Heart right ventricle (tissue), 16 donors: ENCODE results near the gene NR5A2. TPM values are rescaled to one million over a fixed set of nuclear protein-coding genes. Genes with fewer than 3 reads are reported as not detected.

Experiments used
- ATAC-seq, 8 donors: fragments of 200-7000 bp; cut with Tn5 transposase; one replicate each; pipeline ENCODE4 v1.9.1; 2020; ENCODE audit warnings: mild to moderate bottlenecking in 8 of 8, moderate library complexity in 8 of 8, moderate number of reproducible peaks in 1 of 8
- DNase-seq, 2 donors: peaks; one replicate each; pipeline ENCODE4 v3.0.0-alpha.2; 2020
- H3K27ac ChIP-seq, 10 donors: fragments of 200-600 bp; sonication (generic) in 2 of 10; one replicate each; pipeline versions ENCODE4 v1.5.0 to v1.8.0; 2020 to 2022; ENCODE audit warnings: mild to moderate bottlenecking in 3 of 10
- H3K27me3 ChIP-seq, 7 donors: fragments of 200-600 bp; one replicate each; pipeline ENCODE4 v1.8.0; 2021 to 2022; ENCODE audit warnings: mild to moderate bottlenecking in 2 of 7
- H3K36me3 ChIP-seq, 9 donors: fragments of 200-600 bp; sonication (generic) in 1 of 9; one replicate each; pipeline versions ENCODE4 v1.5.0 to v1.8.0; 2020 to 2022; ENCODE audit warnings: mild to moderate bottlenecking in 2 of 9
- H3K4me1 ChIP-seq, 9 donors: fragments of 200-600 bp; sonication (generic) in 1 of 9; one replicate each; pipeline versions ENCODE4 v1.5.0 to v1.8.0; 2020 to 2022; ENCODE audit warnings: mild to moderate bottlenecking in 4 of 9
- H3K4me3 ChIP-seq, 10 donors: fragments of 200-600 bp; sonication (generic) in 2 of 10; one replicate each; pipeline versions ENCODE4 v1.5.0 to v1.8.0; 2020 to 2022; ENCODE audit warnings: mild to moderate bottlenecking in 7 of 10, moderate library complexity in 2 of 10
- H3K9me3 ChIP-seq, 11 donors: fragments of 200-600 bp in 10 of 11; sonication (generic) in 2 of 11; one replicate each; pipeline versions ENCODE4 v1.5.0 to v1.8.0; 2013 to 2022; ENCODE audit warnings: mild to moderate bottlenecking in 2 of 11, control low read depth in 1 of 11, moderate library complexity in 1 of 11
- CTCF ChIP-seq, 9 donors: fragments of 200-600 bp; sonication (generic) in 2 of 9; IDR thresholded peaks; one replicate each; pipeline versions ENCODE4 v1.5.0 to v1.8.0; 2021 to 2022; ENCODE audit warnings: antibody characterized with exemption in 9 of 9, mild to moderate bottlenecking in 5 of 9, moderate library complexity in 1 of 9
- WGBS, 2 donors: extraction: QIAGEN DNeasy Blood & Tissue Kit; methylation state at CpG; one replicate each; pipeline ENCODE4 v1.1.7; 2013; ENCODE audit warnings: inconsistent platforms in 1 of 2; 5-methylcytosine and 5-hydroxymethylcytosine counted together
- intact Hi-C, 10 donors: fragments of 100-400 bp; cut with DNase I; formaldehyde crosslinking; loops; one replicate each; pipeline versions ENCODE4 v1.11.1 to v1.14.2; 2022
- polyA plus RNA-seq, 2 donors: library from polyadenylated mRNA; stranded (reverse); fragments of 200-250 nt; gene quantifications; one replicate each; pipeline ENCODE4 v1.2.3, GENCODE V29; 2013
- total RNA-seq, 10 donors: library from RNA; stranded (reverse); fragmentation: NEBNext Ultra II Directional in 3 of 10; extraction: Animal tissue kit (Norgen Biotek cat#: 25700) in 3 of 10; gene quantifications; one replicate each; pipeline versions ENCODE4 v1.2.1 to v1.2.4, GENCODE V29; 2021 to 2023
- donor health status: Arrhythmogenic right ventricular cardiomyopathy.
- donor health status: ischemic (EF 13 %, LVEDD 7.1; RV severe dilation, severe dysfunction).
- donor health status: healthy with polysubstance abuse.
- donor health status: DM: no; HTN: yes; CAD: no.
- donor health status: DM: no; HTN: no; CAD: no.
- donor health status: ischemic (EF 25% LVEDD 6.9; RV normal size, moderate dysfunction).
- donor health status: ischemic (EF 25% LVEDD 5.7; RV mildly dilated, moderate dysfunction).
- donor health status: healthy.
- donor health status: DM: yes; HTN: yes; CAD: no.
- donor health status: Ischemic cardiomyopathy.
- donor health status: ischemic (EF 35%, LVEDD 5.7; RV mildly dilated, moderate dysfunction).
- donor health status: nonischemic (EF 11% LVEDD 7.7; RV severe dilation, severe dysfunction).
- donor health status: DM: yes; HTN: yes; CAD: no.
- donor health status: PGD.
- donor health status: ischemic (EF 29% LVEDD 5.4; RV normal size, mild dysfunction).
- donor health status: nonischemic (EF 23%, LVEDD 6.1; RV moderate dilation, normal function).

Gene NR5A2
- total and polyA plus RNA-seq, 12 donors, result 0.52 to 1.9 (median 1.3) TPM

- no peaks in the 10 kb centered on the region for H3K36me3 ChIP-seq
- DNase-seq, result no peak
- no peak overlapping the region for H3K4me3 ChIP-seq
- no peak for ATAC-seq
- H3K9me3 ChIP-seq, result no peaks in the 10 kb centered on the region
- no peak for TF ChIP-seq CTCF (IDR thresholded peaks at IDR 0.05)
- 38 to 46% methylated on average over 23 of the region's 23 CpGs for WGBS, 2 donors
- intact Hi-C loops, result loop anchor here in 2 of 10 donors (10.0 kb wide), 2 partner anchors 211 to 349 kb away; no protein-coding TSS in a partner anchor
- H3K27ac ChIP-seq, result no peak overlapping the region
- peaks cover 0 to 34% (median 21%) of the 10 kb centered on the region in 9 donors for H3K4me1 ChIP-seq
- peaks cover 10 to 100% (median 94%) of the 10 kb centered on the region in 7 donors for H3K27me3 ChIP-seq
Measured at GRCh38 chr1:200033511-200034261, 6.2 kb downstream of the NR5A2 start.

- DNase-seq (no peak), ATAC-seq (no peak)
- no peak for TF ChIP-seq CTCF (IDR thresholded peaks at IDR 0.05)
- peaks cover 10 to 100% (median 94%) of the 10 kb centered on the region in 7 donors for H3K27me3 ChIP-seq
- peaks cover 0 to 37% (median 26%) of the 10 kb centered on the region in 9 donors for H3K4me1 ChIP-seq
- intact Hi-C loops, result loop anchor here in 2 of 10 donors (10.0 kb wide), 2 partner anchors 211 to 349 kb away; no protein-coding TSS in a partner anchor
- no peaks in the 10 kb centered on the region for H3K36me3 ChIP-seq
- no peaks in the 10 kb centered on the region for H3K9me3 ChIP-seq
- WGBS, 2 donors, result 17 to 35% methylated on average over 7 of the region's 7 CpGs
- no peak overlapping the region for H3K4me3 ChIP-seq
- no peak overlapping the region for H3K27ac ChIP-seq
Measured at GRCh38 chr1:200034262-200034557, 6.7 kb downstream of the NR5A2 start.

GRCh38 chr1:200034761-200035396, 7.4 kb downstream of the NR5A2 start:
- intact Hi-C loops, result loop anchor here in 2 of 10 donors (10.0 kb wide), 2 partner anchors 210 to 350 kb away; no protein-coding TSS in a partner anchor
- no peak for TF ChIP-seq CTCF (IDR thresholded peaks at IDR 0.05)
- H3K4me3 ChIP-seq, result peak overlapping the region in 6 of 10 donors; percentile 25 to 37 (median 30)
- no peak for ATAC-seq
- H3K27ac ChIP-seq, result no peak overlapping the region
- H3K4me1 ChIP-seq, result peaks cover 0 to 38% (median 26%) of the 10 kb centered on the region in 9 donors
- no peak for DNase-seq
- H3K9me3 ChIP-seq, result no peaks in the 10 kb centered on the region
- 3 to 5% methylated on average over 25 of the region's 25 CpGs for WGBS, 2 donors
- H3K36me3 ChIP-seq, result no peaks in the 10 kb centered on the region
- H3K27me3 ChIP-seq, result peaks cover 10 to 100% (median 94%) of the 10 kb centered on the region in 7 donors

GRCh38 chr1:200035397-200035955, 8.0 kb downstream of the NR5A2 start:
- Histone ChIP-seq H3K4me3 (peak overlapping the region in 6 of 10 donors; percentile 25 to 37 (median 30)), H3K27ac (no peak overlapping the region), H3K9me3 (no peaks in the 10 kb centered on the region), H3K36me3 (no peaks in the 10 kb centered on the region), H3K4me1 (peaks cover 0 to 44% (median 32%) of the 10 kb centered on the region in 9 donors), H3K27me3 (peaks cover 15 to 100% (median 98%) of the 10 kb centered on the region in 7 donors)
- no peak for ATAC-seq
- WGBS, 2 donors, result 2 to 4% methylated on average over 36 of the region's 36 CpGs
- TF ChIP-seq CTCF (IDR thresholded peaks at IDR 0.05), result no peak
- intact Hi-C loops, result loop anchor here in 2 of 10 donors (10.0 kb wide), 2 partner anchors 209 to 351 kb away; no protein-coding TSS in a partner anchor
- no peak for DNase-seq
